ENCODE results near the gene SERPIND1.

Gene SERPIND1

GRCh38 chr22:20760084-20760483, 13.8 kb upstream of the SERPIND1 start:
- H3K4me3 ChIP-seq (ENCODE audit: low read depth, low read length): no peak overlapping the region
- TF ChIP-seq, protein P1, sequence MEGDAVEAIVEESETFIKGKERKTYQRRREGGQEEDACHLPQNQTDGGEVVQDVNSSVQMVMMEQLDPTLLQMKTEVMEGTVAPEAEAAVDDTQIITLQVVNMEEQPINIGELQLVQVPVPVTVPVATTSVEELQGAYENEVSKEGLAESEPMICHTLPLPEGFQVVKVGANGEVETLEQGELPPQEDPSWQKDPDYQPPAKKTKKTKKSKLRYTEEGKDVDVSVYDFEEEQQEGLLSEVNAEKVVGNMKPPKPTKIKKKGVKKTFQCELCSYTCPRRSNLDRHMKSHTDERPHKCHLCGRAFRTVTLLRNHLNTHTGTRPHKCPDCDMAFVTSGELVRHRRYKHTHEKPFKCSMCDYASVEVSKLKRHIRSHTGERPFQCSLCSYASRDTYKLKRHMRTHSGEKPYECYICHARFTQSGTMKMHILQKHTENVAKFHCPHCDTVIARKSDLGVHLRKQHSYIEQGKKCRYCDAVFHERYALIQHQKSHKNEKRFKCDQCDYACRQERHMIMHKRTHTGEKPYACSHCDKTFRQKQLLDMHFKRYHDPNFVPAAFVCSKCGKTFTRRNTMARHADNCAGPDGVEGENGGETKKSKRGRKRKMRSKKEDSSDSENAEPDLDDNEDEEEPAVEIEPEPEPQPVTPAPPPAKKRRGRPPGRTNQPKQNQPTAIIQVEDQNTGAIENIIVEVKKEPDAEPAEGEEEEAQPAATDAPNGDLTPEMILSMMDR (IDR thresholded peaks at IDR 0.05; ENCODE audit: borderline replicate concordance, insufficient read depth, low read depth, low read length): no peak

DNA sequence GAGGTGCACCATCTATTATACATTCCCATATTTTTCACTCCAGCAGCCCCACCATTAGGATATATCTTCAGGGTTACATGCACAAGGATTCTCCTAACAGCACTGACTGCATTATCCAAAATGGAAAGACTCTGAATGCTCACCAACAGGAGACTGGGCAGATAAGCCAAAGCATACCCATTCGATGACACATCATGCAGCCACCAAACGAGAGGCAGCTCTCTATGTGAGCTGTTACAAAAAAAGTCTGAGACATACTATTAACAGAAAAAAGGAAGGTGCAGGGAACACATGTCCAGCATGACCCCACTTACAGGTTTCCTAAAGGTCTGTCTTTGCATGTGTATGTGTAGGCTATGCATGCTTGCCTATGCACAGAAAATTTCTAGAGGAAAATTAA, 12.4 kb upstream of the SERPIND1 start:
- H3K4me3 ChIP-seq (ENCODE audit: low read depth, low read length): no peak overlapping the region
- TF ChIP-seq, protein P1 (IDR thresholded peaks at IDR 0.05; ENCODE audit: borderline replicate concordance, insufficient read depth, low read depth, low read length): no peak

GRCh38 chr22:20762233-20762796, 11.6 kb upstream of the SERPIND1 start:
- H3K4me3 ChIP-seq (ENCODE audit: low read depth, low read length): no peak overlapping the region
- TF ChIP-seq, protein P1 (IDR thresholded peaks at IDR 0.05; ENCODE audit: borderline replicate concordance, insufficient read depth, low read depth, low read length): no peak

DNA sequence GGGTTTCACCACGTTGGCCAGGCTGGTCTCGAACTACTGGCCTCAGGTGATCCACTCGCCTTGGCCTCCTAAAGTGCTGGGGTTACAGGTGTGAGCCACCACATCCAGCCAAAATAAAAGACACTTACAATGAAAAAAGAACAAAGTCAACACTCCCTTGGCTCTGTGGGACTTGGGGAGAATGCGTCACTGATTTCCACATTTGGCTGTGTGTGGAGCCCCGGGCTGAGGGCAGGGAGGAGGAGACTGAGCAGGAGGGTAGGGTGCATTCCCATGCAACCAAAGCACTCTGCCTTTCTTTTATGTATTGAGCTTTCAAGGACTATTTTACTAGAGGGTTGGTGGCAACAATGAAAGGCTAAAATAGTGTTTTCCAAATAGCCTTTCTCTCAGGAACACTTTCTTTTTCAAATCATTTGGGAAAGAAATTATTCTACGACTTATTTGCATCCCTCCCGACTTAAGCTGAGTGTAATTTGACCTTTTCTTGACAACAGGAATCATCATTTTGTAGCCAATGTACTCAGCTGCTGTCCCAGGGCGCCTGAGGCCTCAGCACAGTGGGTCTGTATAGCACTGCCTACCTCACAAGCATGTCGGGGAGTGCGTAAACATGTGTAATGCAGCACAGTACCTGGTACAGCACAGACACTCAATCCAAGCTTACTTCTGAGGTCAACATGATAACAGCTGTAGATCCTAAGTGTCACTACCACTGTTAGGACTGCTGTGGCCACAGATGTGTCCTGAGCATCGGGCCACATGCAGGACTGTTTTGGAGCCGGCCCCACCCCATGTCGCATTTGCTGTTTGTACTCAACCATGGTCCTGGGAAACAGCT, 10.1 kb upstream of the SERPIND1 start:
- no peak overlapping the region for H3K4me3 ChIP-seq (ENCODE audit: low read depth, low read length)
- TF ChIP-seq, protein P1 (IDR thresholded peaks at IDR 0.05; ENCODE audit: borderline replicate concordance, insufficient read depth, low read depth, low read length): no peak

DNA sequence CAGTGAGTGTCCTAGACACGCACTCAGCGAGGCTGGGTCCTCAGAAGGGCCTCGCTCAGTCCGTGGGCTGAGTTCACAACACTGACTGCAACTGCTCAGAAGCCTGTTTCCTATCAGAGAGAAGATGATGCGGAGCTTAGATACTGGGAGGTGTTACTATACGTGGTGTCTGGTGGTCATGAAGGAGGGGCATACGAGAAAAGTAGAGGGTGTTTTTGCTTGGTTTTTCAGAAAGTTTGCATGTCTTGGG, 9.5 kb upstream of the SERPIND1 start:
- no peak overlapping the region for H3K4me3 ChIP-seq (ENCODE audit: low read depth, low read length)
- TF ChIP-seq, protein P1 (IDR thresholded peaks at IDR 0.05; ENCODE audit: borderline replicate concordance, insufficient read depth, low read depth, low read length): no peak

- TF ChIP-seq, protein P1 (IDR thresholded peaks at IDR 0.05; ENCODE audit: borderline replicate concordance, insufficient read depth, low read depth, low read length): no peak
Measured at GRCh38 chr22:20764729-20765128, 9.2 kb upstream of the SERPIND1 start.

DNA sequence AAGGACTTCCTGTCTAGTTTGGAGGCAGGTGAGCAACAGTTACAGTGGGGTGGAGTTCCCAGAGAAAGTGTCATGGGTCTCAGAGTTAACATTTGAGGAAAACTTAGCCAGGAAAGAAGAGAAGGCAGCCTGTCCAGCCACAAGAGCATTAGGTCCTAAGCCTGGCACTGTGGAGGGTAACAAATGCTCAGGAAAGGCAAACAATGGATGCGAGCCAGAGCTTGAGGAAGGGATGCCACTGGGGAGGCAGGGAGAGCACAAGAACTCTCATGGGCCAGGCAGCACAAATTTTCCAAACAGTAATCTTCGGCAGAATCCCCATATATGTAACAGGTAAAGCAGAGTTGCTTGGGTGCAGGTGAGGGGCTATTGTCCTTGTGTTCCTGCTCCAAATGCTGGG, 8.0 kb upstream of the SERPIND1 start:
- TF ChIP-seq, protein P1 (IDR thresholded peaks at IDR 0.05; ENCODE audit: borderline replicate concordance, insufficient read depth, low read depth, low read length): no peak
- H3K4me3 ChIP-seq (ENCODE audit: low read depth, low read length): no peak overlapping the region

More at GRCh38 chr22:20764729-20765128, 9.2 kb upstream of the SERPIND1 start:
- H3K4me3 ChIP-seq (ENCODE audit: low read depth, low read length): no peak overlapping the region
